ENCODE data around the gene EVA1A.

The EVA1A gene

DNA sequence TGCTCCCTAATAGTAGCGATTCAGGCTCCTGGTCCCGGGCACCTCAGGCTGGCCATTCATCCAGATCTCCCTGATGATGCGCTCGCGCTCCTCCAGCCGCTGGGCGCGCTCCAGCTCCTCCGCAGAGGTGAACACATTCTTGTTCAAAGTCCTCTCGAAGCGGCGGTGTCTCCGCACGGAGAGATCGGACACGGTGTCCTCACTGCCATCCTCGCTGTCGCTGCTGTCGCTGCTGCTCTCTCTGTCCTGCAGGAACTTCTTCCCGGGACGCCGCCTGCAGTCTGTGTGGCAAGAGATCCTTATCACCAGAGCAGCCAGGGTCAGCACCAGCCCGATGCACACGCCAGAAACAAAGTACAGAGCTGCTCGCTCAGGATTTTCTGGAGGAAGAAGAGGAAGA lies 67.5 kb downstream of the EVA1A start:
- Histone ChIP-seq H2BK5ac (ENCODE audit: low read depth, low read length, poor library complexity, severe bottlenecking) (no peak overlapping the region), H3K4me2 (ENCODE audit: low read length, poor library complexity, severe bottlenecking) (no peak overlapping the region), H2AK5ac (ENCODE audit: low read length, severe bottlenecking) (no peak overlapping the region), H3K27ac (ENCODE audit: low read length, poor library complexity, severe bottlenecking) (no peak overlapping the region), H2AFZ (ENCODE audit: low read depth, low read length) (no peak overlapping the region), H4K8ac (ENCODE audit: low read length) (no peak overlapping the region), H3K9me3 (ENCODE audit: control insufficient read depth, low read length) (no peaks in the 10 kb centered on the region), H2BK12ac (ENCODE audit: low read length in 2 of 2) (no peak overlapping the region), H3K36me3 (ENCODE audit: control insufficient read depth in 1 of 2, insufficient read depth in 2 of 2, low read depth in 1 of 2, low read length in 2 of 2) (peaks cover 11 to 29% of the 10 kb centered on the region in 2 experiments), H3K18ac (ENCODE audit: low read depth in 1 of 2, low read length in 2 of 2) (no peak overlapping the region), H4K91ac (ENCODE audit: low read length) (no peak overlapping the region), H3K9ac (ENCODE audit: low read length) (no peak overlapping the region), H2BK15ac (ENCODE audit: low read depth, poor library complexity, severe bottlenecking) (no peak overlapping the region), H3K4me3 (ENCODE audit: insufficient read depth in 1 of 2, low read depth in 1 of 2, low read length in 2 of 2) (peak overlapping the region in 1 of 2 experiments; percentile 7), H3K27me3 (ENCODE audit: control insufficient read depth in 1 of 2, insufficient read depth in 1 of 2, low read length in 2 of 2) (no peaks in the 10 kb centered on the region), H3K4ac (ENCODE audit: low read depth in 1 of 2, low read length in 2 of 2) (no peak overlapping the region), H3K79me1 (replicated peaks; ENCODE audit: low read length, poor library complexity, severe bottlenecking) (peaks cover 50% of the 10 kb centered on the region), H3K23ac (ENCODE audit: low read length in 2 of 2) (no peak overlapping the region), H2BK120ac (ENCODE audit: low read depth, low read length) (no peak overlapping the region), H3K4me1 (ENCODE audit: control insufficient read depth, insufficient read depth, low read depth, low read length) (no peaks in the 10 kb centered on the region), H3K14ac (ENCODE audit: low read length in 2 of 2) (no peak overlapping the region)
- DNase-seq, result no peak
- 84% methylated on average over 24 of the region's 25 CpGs for WGBS

DNA sequence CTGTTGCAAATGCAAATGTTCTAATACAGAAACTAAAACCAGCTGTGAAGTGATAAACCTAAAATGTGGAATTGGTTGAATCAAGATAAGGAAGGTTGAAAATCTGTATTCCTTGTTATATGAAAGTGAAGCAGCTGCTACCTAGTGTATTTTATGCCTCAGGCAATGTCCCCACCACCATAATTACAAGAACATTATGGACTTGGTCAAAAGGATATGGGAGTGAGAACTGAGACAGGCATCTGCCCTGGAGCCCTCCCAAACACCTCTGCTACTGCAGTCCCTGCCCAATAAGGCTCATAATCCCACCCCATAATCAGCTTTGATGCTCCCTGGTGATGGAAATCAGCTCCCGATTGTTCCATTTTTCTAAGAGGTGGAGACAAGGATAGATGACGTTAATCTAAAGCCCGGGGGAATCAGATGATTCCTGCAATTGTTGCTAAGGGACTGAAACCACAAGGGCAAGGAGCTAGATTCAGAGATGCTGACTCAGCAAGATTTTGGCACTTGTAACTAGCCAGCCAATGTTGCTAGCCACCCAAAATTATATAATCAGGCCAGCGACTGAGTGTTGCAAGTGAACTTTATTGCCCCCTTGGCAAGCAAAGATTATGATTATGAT lies 69.5 kb downstream of the EVA1A start:
- WGBS, result 73% methylated on average over 4 of the region's 4 CpGs
- no peak overlapping the region for H2BK12ac ChIP-seq (ENCODE audit: low read length in 2 of 2)

DNA sequence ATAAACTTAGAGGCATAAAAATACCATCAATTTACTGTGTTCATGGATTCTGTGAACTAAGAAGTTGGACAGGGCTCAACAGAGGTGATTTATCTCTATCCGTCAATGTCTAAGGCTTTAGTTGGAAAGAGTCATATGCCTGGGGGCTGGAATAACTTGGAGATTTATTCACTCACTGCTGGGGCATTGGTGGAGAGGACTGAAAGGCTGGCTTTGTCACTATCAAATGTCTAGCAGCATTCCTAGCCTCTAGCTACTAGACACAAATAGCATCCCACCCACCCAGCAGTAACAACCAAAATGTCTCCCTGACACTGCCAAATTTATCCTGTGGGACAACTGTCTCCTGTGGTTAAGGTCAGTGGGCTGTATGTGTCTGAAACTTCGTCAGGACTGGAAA lies 71.0 kb downstream of the EVA1A start:
- Histone ChIP-seq H2AK5ac (ENCODE audit: low read length, severe bottlenecking) (no peak overlapping the region), H3K27ac (ENCODE audit: low read length, poor library complexity, severe bottlenecking) (no peak overlapping the region), H3K23ac (ENCODE audit: low read length in 2 of 2) (no peak overlapping the region), H2BK5ac (ENCODE audit: low read depth, low read length, poor library complexity, severe bottlenecking) (no peak overlapping the region), H3K36me3 (ENCODE audit: control insufficient read depth in 1 of 2, insufficient read depth in 2 of 2, low read depth in 1 of 2, low read length in 2 of 2) (peaks cover 11 to 27% of the 10 kb centered on the region in 2 experiments), H2BK120ac (ENCODE audit: low read depth, low read length) (no peak overlapping the region), H3K9ac (ENCODE audit: low read length) (no peak overlapping the region), H2BK15ac (ENCODE audit: low read depth, poor library complexity, severe bottlenecking) (no peak overlapping the region), H3K27me3 (ENCODE audit: control insufficient read depth in 1 of 2, insufficient read depth in 1 of 2, low read length in 2 of 2) (no peaks in the 10 kb centered on the region), H2AFZ (ENCODE audit: low read depth, low read length) (no peak overlapping the region), H3K4me3 (ENCODE audit: insufficient read depth in 1 of 2, low read depth in 1 of 2, low read length in 2 of 2) (no peak overlapping the region), H3K4me1 (ENCODE audit: control insufficient read depth, insufficient read depth, low read depth, low read length) (no peaks in the 10 kb centered on the region), H4K8ac (ENCODE audit: low read length) (no peak overlapping the region), H4K91ac (ENCODE audit: low read length) (no peak overlapping the region), H3K4me2 (ENCODE audit: low read length, poor library complexity, severe bottlenecking) (no peak overlapping the region), H3K14ac (ENCODE audit: low read length in 2 of 2) (no peak overlapping the region), H3K18ac (ENCODE audit: low read depth in 1 of 2, low read length in 2 of 2) (no peak overlapping the region), H2BK12ac (ENCODE audit: low read length in 2 of 2) (no peak overlapping the region), H3K4ac (ENCODE audit: low read depth in 1 of 2, low read length in 2 of 2) (no peak overlapping the region), H3K79me1 (replicated peaks; ENCODE audit: low read length, poor library complexity, severe bottlenecking) (peaks cover 43% of the 10 kb centered on the region), H3K9me3 (ENCODE audit: control insufficient read depth, low read length) (no peaks in the 10 kb centered on the region)
- no peak for DNase-seq
- WGBS, result 91% methylated on average over 2 of the region's 2 CpGs

More for the DNA sequence above, 69.5 kb downstream of the EVA1A start:
- Histone ChIP-seq H4K91ac (ENCODE audit: low read length) (no peak overlapping the region), H3K23ac (ENCODE audit: low read length in 2 of 2) (no peak overlapping the region), H3K14ac (ENCODE audit: low read length in 2 of 2) (no peak overlapping the region), H2BK5ac (ENCODE audit: low read depth, low read length, poor library complexity, severe bottlenecking) (no peak overlapping the region), H3K18ac (ENCODE audit: low read depth in 1 of 2, low read length in 2 of 2) (no peak overlapping the region), H2AK5ac (ENCODE audit: low read length, severe bottlenecking) (no peak overlapping the region), H2AFZ (ENCODE audit: low read depth, low read length) (no peak overlapping the region), H3K36me3 (ENCODE audit: control insufficient read depth in 1 of 2, insufficient read depth in 2 of 2, low read depth in 1 of 2, low read length in 2 of 2) (peaks cover 11 to 27% of the 10 kb centered on the region in 2 experiments), H3K4me3 (ENCODE audit: insufficient read depth in 1 of 2, low read depth in 1 of 2, low read length in 2 of 2) (no peak overlapping the region), H3K9ac (ENCODE audit: low read length) (no peak overlapping the region), H2BK120ac (ENCODE audit: low read depth, low read length) (no peak overlapping the region), H3K27ac (ENCODE audit: low read length, poor library complexity, severe bottlenecking) (no peak overlapping the region), H3K9me3 (ENCODE audit: control insufficient read depth, low read length) (no peaks in the 10 kb centered on the region), H3K4me2 (ENCODE audit: low read length, poor library complexity, severe bottlenecking) (no peak overlapping the region), H3K4ac (ENCODE audit: low read depth in 1 of 2, low read length in 2 of 2) (no peak overlapping the region), H2BK15ac (ENCODE audit: low read depth, poor library complexity, severe bottlenecking) (no peak overlapping the region), H4K8ac (ENCODE audit: low read length) (no peak overlapping the region), H3K4me1 (ENCODE audit: control insufficient read depth, insufficient read depth, low read depth, low read length) (no peaks in the 10 kb centered on the region), H3K79me1 (replicated peaks; ENCODE audit: low read length, poor library complexity, severe bottlenecking) (peaks cover 48% of the 10 kb centered on the region), H3K27me3 (ENCODE audit: control insufficient read depth in 1 of 2, insufficient read depth in 1 of 2, low read length in 2 of 2) (no peaks in the 10 kb centered on the region)
- DNase-seq, result no peak

DNA sequence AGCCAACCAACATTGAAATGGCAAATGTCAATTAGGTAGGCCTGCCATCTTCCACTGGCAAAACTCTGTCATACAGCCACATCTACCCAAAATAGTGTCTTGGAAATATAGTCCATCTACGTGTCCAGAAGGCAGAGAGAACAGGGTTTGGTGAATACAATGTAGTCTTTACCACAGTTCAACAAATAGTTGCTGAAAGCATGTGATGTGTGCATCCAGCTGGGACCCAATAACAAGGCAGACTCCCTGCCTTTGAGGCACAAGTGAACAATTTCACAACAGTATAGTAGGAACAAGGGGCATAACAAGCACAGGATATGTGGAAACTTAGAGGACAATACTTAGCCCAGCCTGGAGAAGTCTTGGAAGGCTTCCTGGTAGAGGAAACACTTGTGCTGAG lies 72.6 kb downstream of the EVA1A start:
- H2AFZ ChIP-seq (ENCODE audit: low read depth, low read length), result no peak overlapping the region
- no peaks in the 10 kb centered on the region for H3K27me3 ChIP-seq (ENCODE audit: control insufficient read depth in 1 of 2, insufficient read depth in 1 of 2, low read length in 2 of 2)
- H3K9ac ChIP-seq (ENCODE audit: low read length), result no peak overlapping the region
- no peaks in the 10 kb centered on the region for H3K9me3 ChIP-seq (ENCODE audit: control insufficient read depth, low read length)
- no peak overlapping the region for H2BK5ac ChIP-seq (ENCODE audit: low read depth, low read length, poor library complexity, severe bottlenecking)
- H3K27ac ChIP-seq (ENCODE audit: low read length, poor library complexity, severe bottlenecking), result no peak overlapping the region
- 100% methylated on average over 1 of the region's 1 CpG for WGBS
- no peak overlapping the region for H4K91ac ChIP-seq (ENCODE audit: low read length)
- no peak overlapping the region for H2AK5ac ChIP-seq (ENCODE audit: low read length, severe bottlenecking)
- no peak overlapping the region for H3K4me2 ChIP-seq (ENCODE audit: low read length, poor library complexity, severe bottlenecking)
- peaks cover 33% of the 10 kb centered on the region for H3K79me1 ChIP-seq (replicated peaks; ENCODE audit: low read length, poor library complexity, severe bottlenecking)
- H3K23ac ChIP-seq (ENCODE audit: low read length in 2 of 2), result no peak overlapping the region
- no peak overlapping the region for H2BK15ac ChIP-seq (ENCODE audit: low read depth, poor library complexity, severe bottlenecking)
- H3K18ac ChIP-seq (ENCODE audit: low read depth in 1 of 2, low read length in 2 of 2), result no peak overlapping the region
- no peak overlapping the region for H4K8ac ChIP-seq (ENCODE audit: low read length)
- DNase-seq, result no peak
- H3K14ac ChIP-seq (ENCODE audit: low read length in 2 of 2), result no peak overlapping the region
- H3K4ac ChIP-seq (ENCODE audit: low read depth in 1 of 2, low read length in 2 of 2), result no peak overlapping the region
- no peaks in the 10 kb centered on the region for H3K4me1 ChIP-seq (ENCODE audit: control insufficient read depth, insufficient read depth, low read depth, low read length)
- H3K36me3 ChIP-seq (ENCODE audit: control insufficient read depth in 1 of 2, insufficient read depth in 2 of 2, low read depth in 1 of 2, low read length in 2 of 2), result peaks cover 8 to 19% of the 10 kb centered on the region in 2 experiments
- H2BK12ac ChIP-seq (ENCODE audit: low read length in 2 of 2), result no peak overlapping the region
- no peak overlapping the region for H3K4me3 ChIP-seq (ENCODE audit: insufficient read depth in 1 of 2, low read depth in 1 of 2, low read length in 2 of 2)
- no peak overlapping the region for H2BK120ac ChIP-seq (ENCODE audit: low read depth, low read length)
